ENCODE measurements around the gene ARHGAP26. TPM values are rescaled to one million over a fixed set of nuclear protein-coding genes. Genes with fewer than 3 reads are reported as not detected.

Gene ARHGAP26
- total and polyA plus RNA-seq, 2 donors (not counting 1 experiment from before 2014, with no cell fraction given): 4.1 to 6.8 TPM

- H3K9me3 ChIP-seq (ENCODE audit: control insufficient read depth, insufficient read depth, low read depth, low read length): no peaks in the 10 kb centered on the region
Measured at GRCh38 chr5:143140492-143141203, 370.5 kb downstream of the ARHGAP26 start.

GRCh38 chr5:143141652-143142051, 371.5 kb downstream of the ARHGAP26 start:
- no peaks in the 10 kb centered on the region for H3K9me3 ChIP-seq (ENCODE audit: control insufficient read depth, insufficient read depth, low read depth, low read length)
- H3K27me3 ChIP-seq (ENCODE audit: control insufficient read depth, insufficient read depth, low read length): no peaks in the 10 kb centered on the region
- no peak overlapping the region for H2AFZ ChIP-seq (ENCODE audit: low read length)
- no peak overlapping the region for H3K4me3 ChIP-seq (replicated peaks in 1 of 4; ENCODE audit: control extremely low read depth in 1 of 4, insufficient read depth in 1 of 4, low read depth in 3 of 4, low read length in 4 of 4)
- TF ChIP-seq CTCF (conservative IDR thresholded peaks at IDR 0.05 in 1 of 2, IDR thresholded peaks at IDR 0.05 in 1 of 2; ENCODE audit: low read depth in 1 of 2, low read length in 2 of 2): no peak
- TF ChIP-seq EZH2 (IDR thresholded peaks at IDR 0.05; ENCODE audit: low read length, missing control alignments): no peak
- no peak overlapping the region for H3K27ac ChIP-seq (ENCODE audit: insufficient read depth, low read length)
- peak in 1 of 2 donors; percentile 34 for DNase-seq (ENCODE audit: low read depth in 2 of 2)
- H3K4me2 ChIP-seq (ENCODE audit: extremely low read depth, insufficient read depth, low read length): no peak overlapping the region
- H3K79me2 ChIP-seq (ENCODE audit: control insufficient read depth, insufficient read depth, low read length): no peaks in the 10 kb centered on the region
- no peaks in the 10 kb centered on the region for H3K36me3 ChIP-seq (ENCODE audit: control insufficient read depth, insufficient read depth, low read length)
- H4K20me1 ChIP-seq (ENCODE audit: control insufficient read depth, extremely low read depth, insufficient read depth, low read length): no peaks in the 10 kb centered on the region
- H3K9ac ChIP-seq (ENCODE audit: insufficient read depth, low read length): no peak overlapping the region
- peaks cover 3% of the 10 kb centered on the region for H3K4me1 ChIP-seq (ENCODE audit: control insufficient read depth, extremely low read depth, insufficient read depth, low read length)

More at GRCh38 chr5:143140492-143141203, 370.5 kb downstream of the ARHGAP26 start:
- TF ChIP-seq CTCF (conservative IDR thresholded peaks at IDR 0.05 in 1 of 2, IDR thresholded peaks at IDR 0.05 in 1 of 2; ENCODE audit: low read depth in 1 of 2, low read length in 2 of 2) (no peak), EZH2 (IDR thresholded peaks at IDR 0.05; ENCODE audit: low read length, missing control alignments) (no peak)
- H3K9ac ChIP-seq (ENCODE audit: insufficient read depth, low read length): no peak overlapping the region
- H3K4me2 ChIP-seq (ENCODE audit: extremely low read depth, insufficient read depth, low read length): no peak overlapping the region
- H3K36me3 ChIP-seq (ENCODE audit: control insufficient read depth, insufficient read depth, low read length): no peaks in the 10 kb centered on the region
- no peak for DNase-seq (ENCODE audit: low read depth in 2 of 2)
- H3K27me3 ChIP-seq (ENCODE audit: control insufficient read depth, insufficient read depth, low read length): no peaks in the 10 kb centered on the region
- no peaks in the 10 kb centered on the region for H4K20me1 ChIP-seq (ENCODE audit: control insufficient read depth, extremely low read depth, insufficient read depth, low read length)
- no peak overlapping the region for H2AFZ ChIP-seq (ENCODE audit: low read length)
- no peak overlapping the region for H3K4me3 ChIP-seq (replicated peaks in 1 of 4; ENCODE audit: control extremely low read depth in 1 of 4, insufficient read depth in 1 of 4, low read depth in 3 of 4, low read length in 4 of 4)
- no peaks in the 10 kb centered on the region for H3K79me2 ChIP-seq (ENCODE audit: control insufficient read depth, insufficient read depth, low read length)
- peaks cover 3% of the 10 kb centered on the region for H3K4me1 ChIP-seq (ENCODE audit: control insufficient read depth, extremely low read depth, insufficient read depth, low read length)
- H3K27ac ChIP-seq (ENCODE audit: insufficient read depth, low read length): no peak overlapping the region

GRCh38 chr5:143142596-143143435, 372.6 kb downstream of the ARHGAP26 start:
- Histone ChIP-seq H3K4me1 (ENCODE audit: control insufficient read depth, extremely low read depth, insufficient read depth, low read length) (peaks cover 9% of the 10 kb centered on the region), H3K36me3 (ENCODE audit: control insufficient read depth, insufficient read depth, low read length) (no peaks in the 10 kb centered on the region), H3K4me3 (replicated peaks in 1 of 4; ENCODE audit: control extremely low read depth in 1 of 4, insufficient read depth in 1 of 4, low read depth in 3 of 4, low read length in 4 of 4) (no peak overlapping the region), H3K9ac (ENCODE audit: insufficient read depth, low read length) (no peak overlapping the region), H3K4me2 (ENCODE audit: extremely low read depth, insufficient read depth, low read length) (no peak overlapping the region), H3K9me3 (ENCODE audit: control insufficient read depth, insufficient read depth, low read depth, low read length) (no peaks in the 10 kb centered on the region), H3K27me3 (ENCODE audit: control insufficient read depth, insufficient read depth, low read length) (no peaks in the 10 kb centered on the region), H2AFZ (ENCODE audit: low read length) (peak overlapping the region; percentile 5), H3K27ac (ENCODE audit: insufficient read depth, low read length) (no peak overlapping the region), H3K79me2 (ENCODE audit: control insufficient read depth, insufficient read depth, low read length) (no peaks in the 10 kb centered on the region), H4K20me1 (ENCODE audit: control insufficient read depth, extremely low read depth, insufficient read depth, low read length) (no peaks in the 10 kb centered on the region)
- DNase-seq (ENCODE audit: low read depth in 2 of 2): peak in 1 of 2 donors; percentile 63
- TF ChIP-seq CTCF (conservative IDR thresholded peaks at IDR 0.05 in 1 of 2, IDR thresholded peaks at IDR 0.05 in 1 of 2; ENCODE audit: low read depth in 1 of 2, low read length in 2 of 2) (no peak), EZH2 (IDR thresholded peaks at IDR 0.05; ENCODE audit: low read length, missing control alignments) (no peak)
